ENCODE measurements around the gene CDC14B.
A peak's percentile ranks its signal among the peaks of the same experiment; 100 is the strongest.

The CDC14B gene

DNA sequence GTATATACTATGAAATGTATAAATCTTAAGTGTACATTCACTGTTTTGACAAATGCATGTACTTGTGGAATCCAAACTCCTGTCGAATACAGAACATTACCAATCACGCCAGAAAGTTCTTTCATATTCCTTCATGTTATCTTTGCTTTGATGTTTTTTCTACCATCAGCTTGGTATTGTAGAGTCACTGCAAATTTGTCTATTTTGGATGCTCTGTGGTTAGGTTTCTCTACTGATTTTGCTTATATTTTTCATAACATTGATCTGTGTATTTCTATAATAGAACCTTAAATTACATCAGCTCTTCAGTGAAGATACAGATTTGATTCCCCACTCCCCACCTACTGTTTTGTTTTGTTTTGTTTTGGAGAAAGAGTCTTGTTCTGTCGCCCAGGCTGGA lies 138.9 kb downstream of the CDC14B start:
- no peak for DNase-seq

DNA sequence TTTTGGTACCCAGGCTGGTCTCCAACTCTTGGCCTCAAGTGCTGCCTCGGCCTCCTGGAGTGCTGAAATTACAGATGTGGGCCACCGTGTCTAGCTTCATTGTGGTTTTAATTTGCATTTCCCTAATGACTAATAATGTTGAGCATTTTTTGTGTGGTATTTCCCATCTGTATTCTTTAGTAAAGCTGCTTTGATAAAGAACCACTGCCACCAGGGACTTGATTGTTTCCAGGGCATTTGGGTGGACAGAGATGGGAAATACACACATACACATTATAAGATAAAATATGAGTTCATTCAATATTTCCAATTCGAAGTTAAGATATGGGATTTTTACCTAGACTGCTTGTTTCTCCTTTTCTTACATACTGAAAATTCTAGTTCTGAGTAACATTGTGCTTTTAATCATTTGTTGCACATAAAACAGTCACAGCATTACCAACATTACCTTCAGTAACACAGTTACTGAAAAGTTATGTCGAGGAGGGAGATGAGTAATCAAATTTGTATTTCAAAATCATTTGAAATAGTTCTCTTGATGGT lies 140.7 kb downstream of the CDC14B start:
- peak; percentile 45 to 54 for DNase-seq

GRCh38 chr9:96476591-96476990 lies 143.1 kb downstream of the CDC14B start:
- DNase-seq, result no peak

- DNase-seq, result no peak
These were observed 143.6 kb downstream of the CDC14B start for GRCh38 chr9:96476013-96476412.

- DNase-seq, result no peak
These were observed 151.9 kb downstream of the CDC14B start for GRCh38 chr9:96467784-96468183.

GRCh38 chr9:96464426-96464825 lies 155.2 kb downstream of the CDC14B start:
- DNase-seq, result no peak

- no peak for DNase-seq
These were observed 157.1 kb downstream of the CDC14B start for GRCh38 chr9:96462541-96462940.

DNA sequence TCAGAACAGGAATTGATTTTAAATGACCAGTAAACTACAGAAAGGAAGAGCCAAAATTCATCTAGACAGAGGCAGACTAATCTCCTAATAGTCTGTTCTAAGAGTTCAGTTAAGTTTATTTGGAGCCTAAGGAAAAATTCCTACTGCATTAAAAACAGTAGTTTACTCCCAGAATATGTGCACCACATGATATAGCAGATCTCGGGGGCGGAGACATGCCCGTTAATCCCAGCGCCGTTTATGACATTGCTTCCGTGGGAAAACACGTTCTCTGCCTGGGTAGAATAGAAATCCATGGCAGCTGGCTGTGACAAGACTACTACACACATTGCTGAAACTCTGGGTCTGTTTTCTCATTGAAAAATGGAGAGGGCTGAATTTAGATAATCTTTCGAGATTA lies 158.3 kb downstream of the CDC14B start:
- DNase-seq, result no peak

DNA sequence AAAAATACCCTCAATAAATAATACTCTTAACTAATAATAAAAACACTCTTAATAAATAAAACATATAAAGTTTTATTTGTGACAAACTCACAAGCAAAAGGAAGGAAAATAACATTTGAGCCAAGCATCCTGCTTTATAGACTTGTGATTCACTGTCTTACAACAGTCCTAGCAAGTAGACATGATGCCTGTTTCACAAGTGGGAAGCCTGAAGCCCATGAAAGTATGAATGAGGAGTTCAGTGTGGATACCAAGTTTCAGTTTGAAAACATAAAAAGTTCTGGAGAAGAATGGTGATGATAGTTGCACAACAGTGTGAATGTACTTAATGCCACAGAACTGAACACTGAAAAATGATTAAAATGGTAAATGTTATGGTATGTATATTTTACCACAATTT lies 158.8 kb downstream of the CDC14B start:
- no peak for DNase-seq

- DNase-seq, result no peak
These were observed 159.2 kb downstream of the CDC14B start for GRCh38 chr9:96460470-96460869.

DNA sequence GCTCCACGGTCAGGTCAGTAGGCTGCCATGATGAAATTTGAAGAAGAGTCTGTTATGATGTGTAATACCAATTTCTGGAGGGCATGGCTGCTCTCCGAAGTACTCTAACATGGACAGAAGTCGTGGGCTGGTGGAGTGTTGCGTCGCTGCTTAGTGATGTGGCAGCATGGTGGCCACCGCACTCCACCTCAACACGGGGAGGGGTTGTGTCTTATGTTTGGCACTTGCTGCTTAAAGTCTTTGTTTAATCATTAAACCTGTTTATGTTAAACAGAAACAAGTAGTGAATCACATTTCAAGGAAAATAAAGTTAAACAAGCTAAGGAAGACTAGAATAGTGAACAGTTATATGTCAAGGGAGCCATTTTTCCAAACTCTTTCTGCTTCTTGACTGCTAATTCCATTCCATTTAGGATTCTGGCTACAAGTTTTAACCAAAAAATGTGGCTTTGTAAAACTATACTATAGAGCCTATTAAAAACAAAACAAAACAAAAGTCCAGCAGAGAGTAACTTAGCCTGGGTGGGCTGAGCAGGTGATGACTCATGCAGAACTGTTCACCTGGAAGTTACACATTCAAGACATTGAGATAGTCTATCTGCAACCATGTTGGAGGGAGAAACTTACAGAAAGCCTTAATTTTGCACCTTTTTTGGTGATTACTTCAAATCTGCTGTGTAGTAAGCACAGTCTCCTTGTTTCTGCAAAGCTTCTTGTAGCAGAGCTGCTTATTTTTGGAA lies 160.2 kb downstream of the CDC14B start:
- no peak for DNase-seq

DNA sequence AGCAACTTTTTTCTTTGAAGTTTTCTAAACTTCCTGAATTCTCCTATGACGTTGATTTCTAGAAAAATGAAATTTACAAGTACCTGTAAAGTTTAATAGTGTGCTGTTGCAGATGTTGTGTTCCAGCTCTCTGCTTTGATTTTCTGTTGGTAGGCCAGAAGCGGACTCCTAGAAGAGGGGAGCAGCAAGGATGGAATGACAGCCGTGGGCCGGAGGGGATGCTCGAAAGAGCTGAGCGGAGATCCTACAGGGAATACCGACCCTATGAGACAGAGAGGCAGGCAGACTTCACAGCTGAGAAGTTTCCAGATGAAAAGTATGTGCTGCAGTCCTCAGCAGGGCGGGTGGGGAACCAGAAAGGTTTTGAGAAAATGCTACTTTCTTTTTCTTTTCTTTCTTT lies 161.4 kb downstream of the CDC14B start:
- no peak for DNase-seq

DNA sequence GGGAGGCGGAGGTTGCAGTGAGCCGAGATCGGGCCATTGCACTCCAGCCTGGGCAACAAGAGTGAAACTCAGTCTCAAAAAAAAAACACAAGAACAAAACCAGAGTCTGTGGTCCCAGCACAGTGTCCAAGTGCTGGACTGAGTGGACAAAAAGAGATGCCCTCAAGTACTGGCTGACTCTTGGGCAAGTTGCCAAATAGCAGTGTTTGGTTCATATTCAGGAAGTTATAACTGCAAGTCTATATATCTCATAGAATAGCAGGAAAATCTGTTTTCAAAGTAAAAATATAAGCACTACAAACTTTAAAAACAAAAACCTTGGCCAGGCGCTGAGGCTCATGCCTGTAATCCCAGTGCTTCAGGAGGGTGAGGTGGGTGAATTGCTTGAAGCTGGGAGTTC lies 162.4 kb downstream of the CDC14B start:
- DNase-seq, result no peak

- DNase-seq, result no peak
These were observed 166.0 kb downstream of the CDC14B start for GRCh38 chr9:96453625-96454024.

GRCh38 chr9:96450613-96451528 lies 168.8 kb downstream of the CDC14B start:
- DNase-seq, result peak; percentile 34 to 43

All from activated CD4-positive, alpha-beta T cell treated with anti-CD3 and anti-CD28 coated beads, Interleukin-2, amount 50 U/mL, for 48 hours (primary cell).